ENCODE results near the gene SLC7A8. TPM values are rescaled to one million over a fixed set of nuclear protein-coding genes. Genes with fewer than 3 reads are reported as not detected.

SLC7A8 gene
- total and polyA plus RNA-seq, 4 donors = 2.6 to 9.8 (median 5.4) TPM

- TF ChIP-seq GABPA (IDR thresholded peaks at IDR 0.05 in 1 of 2, conservative IDR thresholded peaks at IDR 0.05 in 1 of 2) (no peak), JUND (IDR thresholded peaks at IDR 0.05) (no peak), MAX (IDR thresholded peaks at IDR 0.05) (no peak)
Observed at GRCh38 chr14:23093526-23093925, 89.9 kb downstream of the SLC7A8 start (continued).

- H3K4me3 ChIP-seq (ENCODE audit: low read depth in 1 of 3, low read length in 3 of 3) = no peak overlapping the region
- H3K9ac ChIP-seq (ENCODE audit: low read depth in 1 of 2, low read length in 2 of 2) = no peak overlapping the region
- peaks cover 10 to 35% (median 21%) of the 10 kb centered on the region in 4 donors for H3K36me3 ChIP-seq (ENCODE audit: control insufficient read depth in 4 of 4, insufficient read depth in 3 of 4, low read depth in 1 of 4, low read length in 3 of 4)
- H3K27ac ChIP-seq (ENCODE audit: low read depth in 1 of 2, low read length in 2 of 2) = no peak overlapping the region
- 88% methylated on average over 2 of the region's 2 CpGs for WGBS
- H3K9me3 ChIP-seq (ENCODE audit: control insufficient read depth in 4 of 4, low read length in 3 of 4) = no peaks in the 10 kb centered on the region
- TF ChIP-seq ATF3 (IDR thresholded peaks at IDR 0.05) (no peak), ZBTB33 (IDR thresholded peaks at IDR 0.05) (no peak), MAX (IDR thresholded peaks at IDR 0.05) (no peak), HNF4G (IDR thresholded peaks at IDR 0.05) (no peak), GABPA (IDR thresholded peaks at IDR 0.05 in 1 of 2, conservative IDR thresholded peaks at IDR 0.05 in 1 of 2) (no peak), FOXA1 (IDR thresholded peaks at IDR 0.05) (no peak), NR2F2 (IDR thresholded peaks at IDR 0.05) (no peak), JUND (IDR thresholded peaks at IDR 0.05) (no peak), SP1 (IDR thresholded peaks at IDR 0.05) (no peak), EGR1 (IDR thresholded peaks at IDR 0.05; ENCODE audit: low read depth in 2 of 2) (no peak), HNF4A (conservative IDR thresholded peaks at IDR 0.05) (no peak)
- DNase-seq (ENCODE audit: low spot score) = no peak
- peaks cover 0 to 17% (median 8%) of the 10 kb centered on the region in 4 donors for H3K4me1 ChIP-seq (ENCODE audit: control insufficient read depth in 4 of 4, insufficient read depth in 4 of 4, low read length in 3 of 4)
- H3K27me3 ChIP-seq (ENCODE audit: control insufficient read depth in 4 of 4, insufficient read depth in 4 of 4, low read length in 3 of 4) = no peaks in the 10 kb centered on the region
Observed at GRCh38 chr14:23093104-23093503, 90.4 kb downstream of the SLC7A8 start.

GRCh38 chr14:23091294-23092225 is 91.9 kb downstream of the SLC7A8 start:
- TF ChIP-seq NR2F2 (IDR thresholded peaks at IDR 0.05) = no peak
- TF ChIP-seq FOXA1 (IDR thresholded peaks at IDR 0.05) = no peak
- TF ChIP-seq FOXA2 (IDR thresholded peaks at IDR 0.05) = no peak
- TF ChIP-seq EGR1 (IDR thresholded peaks at IDR 0.05; ENCODE audit: low read depth in 2 of 2) = no peak
- no peak for TF ChIP-seq SP1 (IDR thresholded peaks at IDR 0.05)
- no peak for TF ChIP-seq CTCF (IDR thresholded peaks at IDR 0.05; ENCODE audit: low read depth, low read length, missing input control)
- TF ChIP-seq RAD21 (IDR thresholded peaks at IDR 0.05) = no peak
- TF ChIP-seq HNF4G (IDR thresholded peaks at IDR 0.05) = no peak
- no peak for TF ChIP-seq RXRA (IDR thresholded peaks at IDR 0.05)
- no peak for TF ChIP-seq ATF3 (IDR thresholded peaks at IDR 0.05)
- no peak for TF ChIP-seq TAF1 (conservative IDR thresholded peaks at IDR 0.05)
- no peak for TF ChIP-seq JUND (IDR thresholded peaks at IDR 0.05)
- TF ChIP-seq YY1 (IDR thresholded peaks at IDR 0.05) = no peak
- TF ChIP-seq HNF4A (conservative IDR thresholded peaks at IDR 0.05) = no peak
- Histone ChIP-seq H3K27me3 (ENCODE audit: control insufficient read depth in 4 of 4, insufficient read depth in 4 of 4, low read length in 3 of 4) (no peaks in the 10 kb centered on the region), H3K4me1 (ENCODE audit: control insufficient read depth in 4 of 4, insufficient read depth in 4 of 4, low read length in 3 of 4) (peaks cover 0 to 14% (median 8%) of the 10 kb centered on the region in 4 donors), H3K27ac (ENCODE audit: low read depth in 1 of 2, low read length in 2 of 2) (no peak overlapping the region), H3K9ac (ENCODE audit: low read depth in 1 of 2, low read length in 2 of 2) (no peak overlapping the region), H3K36me3 (ENCODE audit: control insufficient read depth in 4 of 4, insufficient read depth in 3 of 4, low read depth in 1 of 4, low read length in 3 of 4) (peaks cover 13 to 42% (median 29%) of the 10 kb centered on the region in 4 donors), H3K9me3 (ENCODE audit: control insufficient read depth in 4 of 4, low read length in 3 of 4) (no peaks in the 10 kb centered on the region), H3K4me3 (ENCODE audit: low read depth in 1 of 3, low read length in 3 of 3) (no peak overlapping the region)
- WGBS = 89% methylated on average over 12 of the region's 12 CpGs
- no peak for DNase-seq (ENCODE audit: low spot score)

Data from liver (tissue), 9 donors.